Aorta (tissue), 5 donors: Measurements from ENCODE around the gene PAX9. TPM values are rescaled to one million over a fixed set of nuclear protein-coding genes. Genes with fewer than 3 reads are reported as not detected.

Experiments used
- ATAC-seq: fragments of 200-7000 bp; cut with Tn5 transposase; one replicate; pipeline ENCODE4 v1.9.1; 2022; ENCODE audit warnings: moderate library complexity; ENCODE audit not compliant: low FRiP score
- DNase-seq, 2 donors: peaks; one replicate each; pipeline ENCODE4 v3.0.0-alpha.2; 2020
- H3K27ac ChIP-seq, 2 donors: one replicate each; pipeline ENCODE4 v1.5.1; 2013; ENCODE audit warnings: low read length in 2 of 2, mild to moderate bottlenecking in 2 of 2, moderate library complexity in 2 of 2, control low read depth in 1 of 2, inconsistent platforms in 1 of 2, low read depth in 1 of 2
- H3K27me3 ChIP-seq, 2 donors: one replicate each; pipeline ENCODE4 v1.6.1; 2013; ENCODE audit warnings: control low read depth in 1 of 2, low read length in 1 of 2, mild to moderate bottlenecking in 1 of 2, moderate library complexity in 1 of 2; ENCODE audit not compliant: insufficient read depth in 2 of 2, control insufficient read depth in 1 of 2
- H3K36me3 ChIP-seq, 2 donors: one replicate each; pipeline ENCODE4 v1.6.1; 2013; ENCODE audit warnings: control low read depth in 1 of 2, low read length in 1 of 2, mild to moderate bottlenecking in 1 of 2; ENCODE audit not compliant: insufficient read depth in 2 of 2, control insufficient read depth in 1 of 2
- H3K4me1 ChIP-seq, 2 donors: one replicate each; pipeline ENCODE4 v1.6.1; 2013; ENCODE audit warnings: low read length in 2 of 2, control low read depth in 1 of 2, mild to moderate bottlenecking in 1 of 2, moderate library complexity in 1 of 2; ENCODE audit not compliant: insufficient read depth in 2 of 2, control insufficient read depth in 1 of 2
- H3K4me3 ChIP-seq, 2 donors: one replicate each; pipeline ENCODE4 v1.5.1; 2013; ENCODE audit warnings: low read length in 2 of 2, control low read depth in 1 of 2, mild to moderate bottlenecking in 1 of 2
- H3K9me3 ChIP-seq: one replicate; pipeline ENCODE4 v1.6.1; 2013; ENCODE audit warnings: mild to moderate bottlenecking, low read length; ENCODE audit not compliant: control insufficient read depth
- WGBS, 2 donors: extraction: QIAGEN DNeasy Blood & Tissue Kit; methylation state at CpG; one replicate each; pipeline ENCODE4 v1.1.7; 2013; 5-methylcytosine and 5-hydroxymethylcytosine counted together
- intact Hi-C, 2 donors: fragments of 100-400 bp; cut with DNase I; formaldehyde crosslinking; loops; one replicate each; pipeline versions ENCODE4 v1.14.2 to v1.15.0; 2022
- polyA plus RNA-seq, 2 donors: library from polyadenylated mRNA; stranded (reverse); fragments of 200-250 nt; gene quantifications; one replicate each; pipeline ENCODE4 v1.2.3, GENCODE V29; 2013
- total RNA-seq, 2 donors: library from RNA; stranded (reverse); fragmentation: NEBNext Ultra II Directional; extraction: Animal tissue kit (Norgen Biotek cat#: 25700); gene quantifications; one replicate each; pipeline ENCODE4 v1.2.1, GENCODE V29; 2021
- donor health status: healthy with polysubstance abuse.
- donor health status: Bipolar disorder and iron deficiency.
- donor health status: DM: no; HTN: no; CAD: no.
- donor health status: DM: no; HTN: no; CAD: no.
- donor health status: DM: yes; HTN: yes; CAD: no.

The PAX9 gene
- total and polyA plus RNA-seq, 4 donors, result 0.28 to 3.4 (median 0.49) TPM

DNA sequence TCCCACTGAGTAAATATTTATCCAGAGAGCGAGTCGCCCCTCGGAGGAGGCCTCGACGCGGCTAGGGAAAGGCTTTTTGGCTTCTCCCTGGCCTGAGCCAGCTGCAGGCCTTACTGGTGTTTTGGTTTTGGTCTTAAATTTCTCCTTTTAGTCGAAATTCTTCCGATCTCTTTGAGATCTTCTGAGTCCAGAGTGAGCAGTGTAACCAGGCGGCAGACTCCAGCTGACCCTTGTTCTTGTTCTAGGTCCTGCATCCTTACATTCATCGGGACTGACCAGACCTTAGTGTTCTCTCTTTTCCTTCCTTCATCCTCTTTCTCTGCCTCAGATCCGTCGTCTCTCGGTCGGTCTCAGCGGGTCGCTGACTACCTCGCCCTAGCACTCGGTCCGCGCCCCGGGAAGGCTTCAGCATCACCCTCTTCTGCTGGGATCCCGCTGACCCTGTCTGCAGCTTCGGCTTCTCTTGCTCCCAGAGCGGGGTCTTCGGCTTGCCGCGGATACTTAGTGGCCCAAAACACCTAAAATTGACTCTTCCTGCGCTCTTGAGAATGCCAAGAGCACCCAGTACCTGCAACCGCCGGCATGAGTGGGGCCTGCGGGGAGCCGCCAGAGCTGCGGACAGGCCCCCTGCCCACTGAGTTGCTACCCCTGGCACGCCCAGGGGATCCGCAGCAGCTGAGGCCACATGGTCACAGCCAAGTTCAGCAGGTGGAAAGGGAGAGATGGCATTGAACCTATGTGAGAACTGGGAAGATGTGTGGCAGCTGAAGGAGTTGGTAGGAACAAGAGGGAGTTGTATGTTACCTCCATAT, 2.4 kb upstream of the PAX9 start:
- WGBS, 2 donors, result 31 to 33% methylated on average over 35 of the region's 35 CpGs
- Histone ChIP-seq H3K4me1 (no peaks in the 10 kb centered on the region), H3K27me3 (peaks cover 0 to 4% of the 10 kb centered on the region in 2 donors), H3K27ac (no peak overlapping the region), H3K9me3 (peaks cover 3% of the 10 kb centered on the region), H3K36me3 (no peaks in the 10 kb centered on the region), H3K4me3 (no peak overlapping the region)
- ATAC-seq (no peak), DNase-seq (peak in 1 of 2 donors; percentile 66)
- intact Hi-C loops, result no loop called here

DNA sequence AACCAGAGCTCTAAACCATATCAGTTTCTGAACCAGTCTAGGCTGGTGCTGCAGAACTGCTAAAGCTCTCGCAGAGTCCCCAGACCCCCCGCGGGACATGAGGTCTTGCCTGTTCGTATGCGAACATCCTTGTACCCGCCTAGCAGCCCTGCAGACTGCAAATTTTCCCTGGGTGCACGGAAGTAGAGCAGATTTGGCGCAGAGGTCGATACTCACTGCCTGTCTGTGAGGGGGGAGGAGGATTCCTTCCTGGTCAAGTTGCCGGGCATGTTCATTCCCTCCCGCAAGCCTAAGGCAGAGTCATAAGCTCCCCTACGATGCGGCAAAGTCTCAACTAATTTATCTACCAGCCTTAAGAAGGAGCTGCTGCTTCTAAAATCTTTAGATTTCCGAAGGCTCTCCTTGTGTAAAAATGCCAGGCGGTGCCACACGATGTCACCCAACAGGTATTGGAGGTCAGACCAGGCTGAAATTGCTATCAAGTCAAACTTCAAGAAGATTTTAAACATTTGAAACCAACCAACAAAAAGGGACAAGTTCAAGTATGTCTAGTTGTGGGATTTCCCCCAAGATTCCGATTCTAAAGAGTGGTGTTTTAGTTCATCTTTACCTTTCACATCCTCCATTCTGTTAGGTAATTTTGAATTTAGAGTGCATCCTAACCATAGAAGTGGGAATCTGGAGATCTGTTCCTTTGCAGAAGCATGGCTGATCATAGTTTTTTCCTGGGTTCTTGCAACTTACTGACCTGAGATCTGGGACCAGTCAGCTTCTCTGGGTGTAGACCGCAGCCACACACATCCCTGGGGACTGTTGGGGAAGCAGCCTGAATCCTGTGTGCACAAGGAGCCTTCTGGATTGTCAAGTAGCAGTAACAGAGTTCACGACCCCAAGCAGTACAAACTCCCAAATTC, 1.6 kb upstream of the PAX9 start:
- DNase-seq, result no peak
- no peak overlapping the region for H3K27ac ChIP-seq
- no peaks in the 10 kb centered on the region for H3K4me1 ChIP-seq
- no peaks in the 10 kb centered on the region for H3K36me3 ChIP-seq
- H3K4me3 ChIP-seq, result no peak overlapping the region
- no peak for ATAC-seq
- peaks cover 0 to 3% of the 10 kb centered on the region in 2 donors for H3K27me3 ChIP-seq
- H3K9me3 ChIP-seq, result peaks cover under 1% of the 10 kb centered on the region
- 47 to 49% methylated on average over 19 of the region's 19 CpGs for WGBS, 2 donors
- intact Hi-C loops, result loop anchor here in 1 of 2 donors (5.0 to 10.0 kb wide), 3 partner anchors 375 to 935 kb away; partner anchors contain the start of genes FOXA1, MIPOL1 and TTC6

DNA sequence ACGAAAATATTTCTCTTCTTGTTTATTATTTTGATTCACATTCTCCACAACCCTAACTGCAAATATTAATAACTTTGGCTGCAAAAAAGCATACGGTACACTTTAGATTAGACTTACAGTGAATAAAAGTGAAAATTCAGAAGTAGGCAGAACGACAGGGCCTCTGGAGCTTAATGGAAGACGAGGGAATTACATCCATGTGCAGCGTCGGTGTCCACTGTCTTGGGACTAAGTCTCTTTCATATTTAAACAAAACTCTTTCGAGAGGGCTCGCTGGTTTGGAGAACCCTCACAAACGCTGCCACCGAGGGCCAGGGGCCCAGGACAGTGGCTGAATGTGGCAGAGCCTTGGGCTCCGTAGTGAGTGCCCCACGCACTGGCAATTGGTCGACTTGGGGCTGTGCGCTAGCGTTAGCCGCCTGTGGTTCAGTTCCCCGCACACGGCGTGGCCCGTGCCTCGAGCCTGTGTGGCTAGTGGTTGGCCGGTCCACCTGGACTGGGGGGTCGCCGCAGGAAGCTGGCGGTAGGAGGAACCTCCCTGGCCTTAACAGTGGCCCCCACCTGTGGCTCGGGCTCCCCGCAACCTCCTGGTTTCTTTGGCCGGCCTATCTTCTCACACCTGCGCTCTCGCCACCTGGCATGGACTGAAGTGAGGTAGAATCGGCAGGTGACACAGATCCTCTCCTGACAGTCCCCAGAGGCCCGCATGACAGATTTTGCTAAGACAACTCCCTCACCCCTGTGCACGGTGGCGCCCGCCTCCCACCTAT, 739 bp upstream of the PAX9 start:
- Histone ChIP-seq H3K27ac (no peak overlapping the region), H3K36me3 (no peaks in the 10 kb centered on the region), H3K4me3 (peak overlapping the region in 1 of 2 donors; percentile 18), H3K9me3 (no peaks in the 10 kb centered on the region), H3K4me1 (no peaks in the 10 kb centered on the region), H3K27me3 (peaks cover 0 to 2% of the 10 kb centered on the region in 2 donors)
- DNase-seq, result peak in 1 of 2 donors; percentile 71
- WGBS, 2 donors, result 29 to 30% methylated on average over 28 to 35 of the region's 35 CpGs
- ATAC-seq, result no peak
- intact Hi-C loops, result loop anchor here in 1 of 2 donors (5.0 to 10.0 kb wide), 3 partner anchors 374 to 934 kb away; partner anchors contain the start of genes FOXA1, MIPOL1 and TTC6

DNA sequence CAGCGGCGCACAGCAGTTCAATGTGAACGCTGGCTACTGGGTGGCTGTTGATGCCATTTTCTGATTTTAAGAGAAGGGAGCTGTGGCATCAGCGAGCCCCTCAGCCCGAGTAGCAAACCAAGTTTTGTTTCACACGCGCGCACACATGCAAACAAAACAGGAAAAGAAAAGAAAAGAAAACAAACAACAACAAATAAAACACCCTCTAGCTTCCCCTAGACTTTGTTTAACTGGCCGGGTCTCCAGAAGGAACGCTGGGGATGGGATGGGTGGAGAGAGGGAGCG, 540 bp downstream of the PAX9 start:
- 2 to 3% methylated on average over 11 of the region's 11 CpGs for WGBS, 2 donors
- intact Hi-C loops, result loop anchor here in 1 of 2 donors (5.0 to 10.0 kb wide), 3 partner anchors 373 to 933 kb away; partner anchors contain the start of genes FOXA1, MIPOL1 and TTC6
- peaks cover 1% of the 10 kb centered on the region for H3K9me3 ChIP-seq
- H3K4me3 ChIP-seq, result peak overlapping the region; percentile 11 to 27
- no peak for DNase-seq
- no peak overlapping the region for H3K27ac ChIP-seq
- ATAC-seq, result no peak
- H3K27me3 ChIP-seq, result peaks cover 0 to 3% of the 10 kb centered on the region in 2 donors
- H3K36me3 ChIP-seq, result no peaks in the 10 kb centered on the region
- H3K4me1 ChIP-seq, result no peaks in the 10 kb centered on the region

DNA sequence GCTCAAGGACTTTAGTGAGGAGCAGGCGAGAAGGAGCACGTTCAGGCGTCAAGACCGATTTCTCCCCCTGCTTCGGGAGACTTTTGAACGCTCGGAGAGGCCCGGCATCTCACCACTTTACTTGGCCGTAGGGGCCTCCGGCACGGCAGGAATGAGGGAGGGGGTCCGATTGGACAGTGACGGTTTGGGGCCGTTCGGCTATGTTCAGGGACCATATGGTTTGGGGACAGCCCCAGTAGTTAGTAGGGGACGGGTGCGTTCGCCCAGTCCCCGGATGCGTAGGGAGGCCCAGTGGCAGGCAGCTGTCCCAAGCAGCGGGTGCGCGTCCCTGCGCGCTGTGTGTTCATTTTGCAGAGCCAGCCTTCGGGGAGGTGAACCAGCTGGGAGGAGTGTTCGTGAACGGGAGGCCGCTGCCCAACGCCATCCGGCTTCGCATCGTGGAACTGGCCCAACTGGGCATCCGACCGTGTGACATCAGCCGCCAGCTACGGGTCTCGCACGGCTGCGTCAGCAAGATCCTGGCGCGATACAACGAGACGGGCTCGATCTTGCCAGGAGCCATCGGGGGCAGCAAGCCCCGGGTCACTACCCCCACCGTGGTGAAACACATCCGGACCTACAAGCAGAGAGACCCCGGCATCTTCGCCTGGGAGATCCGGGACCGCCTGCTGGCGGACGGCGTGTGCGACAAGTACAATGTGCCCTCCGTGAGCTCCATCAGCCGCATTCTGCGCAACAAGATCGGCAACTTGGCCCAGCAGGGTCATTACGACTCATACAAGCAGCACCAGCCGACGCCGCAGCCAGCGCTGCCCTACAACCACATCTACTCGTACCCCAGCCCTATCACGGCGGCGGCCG, 1.1 kb downstream of the PAX9 start:
- WGBS, 2 donors, result 1 to 2% methylated on average over 70 to 71 of the region's 71 CpGs
- peak; percentile 42 for ATAC-seq
- intact Hi-C loops, result loop anchor here in 1 of 2 donors (5.0 to 10.0 kb wide), 3 partner anchors 372 to 932 kb away; partner anchors contain the start of genes FOXA1, MIPOL1 and TTC6
- Histone ChIP-seq H3K4me1 (no peaks in the 10 kb centered on the region), H3K4me3 (peak overlapping the region; percentile 1 to 11), H3K27ac (no peak overlapping the region), H3K27me3 (peaks cover 0 to 3% of the 10 kb centered on the region in 2 donors), H3K9me3 (peaks cover 1% of the 10 kb centered on the region), H3K36me3 (no peaks in the 10 kb centered on the region)
- peak in 1 of 2 donors; percentile 87 for DNase-seq

DNA sequence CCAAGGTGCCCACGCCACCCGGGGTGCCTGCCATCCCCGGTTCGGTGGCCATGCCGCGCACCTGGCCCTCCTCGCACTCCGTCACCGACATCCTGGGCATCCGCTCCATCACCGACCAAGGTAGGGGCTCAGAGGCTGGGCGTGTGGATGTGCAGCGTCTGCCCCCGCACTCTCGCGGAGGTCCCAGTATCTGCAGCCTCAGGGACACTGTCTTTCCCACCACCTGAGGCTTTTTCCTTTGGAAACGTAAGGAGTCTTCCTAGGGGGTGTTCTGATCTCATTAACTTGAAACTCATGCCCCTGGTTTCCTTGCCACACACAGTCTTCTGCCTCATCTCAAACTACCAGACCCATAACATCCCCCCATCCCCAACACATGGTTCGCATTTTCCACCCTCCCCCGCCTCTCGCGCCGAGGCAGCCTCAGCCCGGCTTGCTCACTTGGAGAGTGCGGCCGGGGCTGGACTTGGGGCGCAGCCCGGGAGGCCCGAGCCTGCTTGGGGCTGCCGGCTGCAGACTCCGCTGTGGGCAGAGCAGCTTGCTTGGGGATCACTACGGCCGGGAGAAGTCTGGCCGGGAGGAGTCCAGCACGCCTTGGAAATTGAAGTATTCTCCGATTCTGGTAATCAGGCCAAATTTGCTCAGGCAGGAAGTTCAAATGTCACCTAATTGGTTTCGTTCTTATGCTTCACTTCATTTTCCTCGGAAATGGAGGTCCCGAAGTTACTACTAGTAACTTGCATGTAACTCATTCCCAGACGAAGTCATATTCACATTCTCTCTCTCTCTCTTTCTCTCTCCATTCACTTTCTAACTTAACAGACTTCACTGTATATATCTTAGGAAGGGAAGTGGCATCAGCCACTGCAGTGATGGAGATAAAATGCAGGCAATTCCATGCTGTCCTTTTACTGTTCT, 2.0 kb downstream of the PAX9 start:
- H3K9me3 ChIP-seq, result peaks cover 1% of the 10 kb centered on the region
- no peaks in the 10 kb centered on the region for H3K36me3 ChIP-seq
- ATAC-seq, result peak; percentile 40
- H3K27ac ChIP-seq, result no peak overlapping the region
- peak in 1 of 2 donors; percentile 78 for DNase-seq
- WGBS, 2 donors, result 2% methylated on average over 39 of the region's 39 CpGs
- intact Hi-C loops, result loop anchor here in 1 of 2 donors (5.0 to 10.0 kb wide), 3 partner anchors 371 to 931 kb away; partner anchors contain the start of genes FOXA1, MIPOL1 and TTC6
- H3K4me3 ChIP-seq, result peak overlapping the region; percentile 6 to 22
- H3K27me3 ChIP-seq, result peaks cover 0 to 3% of the 10 kb centered on the region in 2 donors
- no peaks in the 10 kb centered on the region for H3K4me1 ChIP-seq
